MM.1S (cell line): ENCODE data around the gene KCTD15.

Experiments
- EZH2 ChIP-seq: fragments of 300-600 bp; sonication (generic); optimal IDR thresholded peaks from 2 replicates; pipeline ENCODE3; 2017; ENCODE audit warnings: low read depth, mild to moderate bottlenecking, antibody characterized with exemption, low read length, mixed read lengths
- EZH2phosphoT487 ChIP-seq: fragments of 300-600 bp; sonication (generic); IDR thresholded peaks from 2 replicates; pipeline ENCODE4 v1.6.1; 2018; ENCODE audit warnings: antibody characterized with exemption, low read length
- TF ChIP-seq, protein P1 (sequence below): fragments of 300-600 bp; sonication (generic); IDR thresholded peaks from 2 replicates; pipeline ENCODE4 v1.5.1; 2016; ENCODE audit warnings: antibody characterized with exemption, low read length, mixed read lengths

DNA sequence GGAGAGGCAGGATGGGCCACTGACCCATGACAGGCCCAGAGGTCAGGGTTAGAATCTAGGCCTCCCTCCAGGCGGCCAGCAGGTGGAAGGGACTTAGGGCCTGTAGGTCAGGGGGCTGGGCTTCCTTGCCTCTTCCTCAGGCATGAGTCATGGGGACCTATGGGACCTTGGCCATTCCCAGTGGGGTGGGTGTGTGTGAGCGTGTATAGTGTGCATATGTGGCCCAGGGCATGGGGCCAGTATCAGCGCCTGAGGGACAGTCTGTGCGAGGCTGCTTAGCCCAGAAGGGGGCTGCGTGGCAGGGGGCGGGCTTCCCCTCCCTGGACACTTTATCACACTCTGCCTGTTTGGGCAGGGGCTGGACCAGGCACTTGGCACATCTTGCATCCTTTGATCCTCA, 13.3 kb downstream of the KCTD15 start:
- TF ChIP-seq, protein P1, sequence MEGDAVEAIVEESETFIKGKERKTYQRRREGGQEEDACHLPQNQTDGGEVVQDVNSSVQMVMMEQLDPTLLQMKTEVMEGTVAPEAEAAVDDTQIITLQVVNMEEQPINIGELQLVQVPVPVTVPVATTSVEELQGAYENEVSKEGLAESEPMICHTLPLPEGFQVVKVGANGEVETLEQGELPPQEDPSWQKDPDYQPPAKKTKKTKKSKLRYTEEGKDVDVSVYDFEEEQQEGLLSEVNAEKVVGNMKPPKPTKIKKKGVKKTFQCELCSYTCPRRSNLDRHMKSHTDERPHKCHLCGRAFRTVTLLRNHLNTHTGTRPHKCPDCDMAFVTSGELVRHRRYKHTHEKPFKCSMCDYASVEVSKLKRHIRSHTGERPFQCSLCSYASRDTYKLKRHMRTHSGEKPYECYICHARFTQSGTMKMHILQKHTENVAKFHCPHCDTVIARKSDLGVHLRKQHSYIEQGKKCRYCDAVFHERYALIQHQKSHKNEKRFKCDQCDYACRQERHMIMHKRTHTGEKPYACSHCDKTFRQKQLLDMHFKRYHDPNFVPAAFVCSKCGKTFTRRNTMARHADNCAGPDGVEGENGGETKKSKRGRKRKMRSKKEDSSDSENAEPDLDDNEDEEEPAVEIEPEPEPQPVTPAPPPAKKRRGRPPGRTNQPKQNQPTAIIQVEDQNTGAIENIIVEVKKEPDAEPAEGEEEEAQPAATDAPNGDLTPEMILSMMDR: no peak
- TF ChIP-seq EZH2 (no peak), EZH2phosphoT487 (no peak)
